Keratinocyte (primary cell): ENCODE data around the gene PLPPR1.

Source experiments
- CTCF ChIP-seq, 3 experiments: IDR thresholded peaks in 1 of 3; conservative IDR thresholded peaks in 1 of 3; optimal IDR thresholded peaks in 1 of 3; 2 replicates in 2 of 3; 3 replicates in 1 of 3; pipeline versions ENCODE3 to v1.5.1; 2011; ENCODE audit warnings: low read length in 3 of 3, mild to moderate bottlenecking in 3 of 3, moderate library complexity in 2 of 3, control low read depth in 1 of 3, inconsistent platforms in 1 of 3; ENCODE audit not compliant: insufficient read depth in 2 of 3; ENCODE audit errors: extremely low read depth in 1 of 3
- EZH2 ChIP-seq: IDR thresholded peaks from one replicate; pipeline ENCODE4 v1.6.1; 2012; ENCODE audit warnings: inconsistent platforms, mild to moderate bottlenecking, low read length, moderate library complexity

GRCh38 chr9:101148344-101148743 is 119.8 kb downstream of the PLPPR1 start:
- TF ChIP-seq CTCF (optimal IDR thresholded peaks at IDR 0.05 in 1 of 3, IDR thresholded peaks at IDR 0.05 in 1 of 3, conservative IDR thresholded peaks at IDR 0.05 in 1 of 3; ENCODE audit: extremely low read depth in 1 of 3, insufficient read depth in 2 of 3, low read length in 3 of 3) = no peak
- TF ChIP-seq EZH2 = no peak
